DND-41 (cell line): ENCODE measurements around the gene WDR70.

Experiments used
- ATAC-seq: fragments of 200-7000 bp; cut with Tn5 transposase; 3 replicates; pipeline ENCODE4 v1.9.1; 2021; ENCODE audit warnings: low read depth; ENCODE audit not compliant: insufficient read depth
- DNase-seq: peaks from one replicate; pipeline ENCODE4 v3.0.0-alpha.2; 2020
- H2AFZ ChIP-seq: 2 replicates; pipeline ENCODE4 v1.6.0; 2012; ENCODE audit warnings: low read depth, low read length
- H3K27ac ChIP-seq: 2 replicates; pipeline ENCODE4 v1.5.1; 2012; ENCODE audit warnings: low read length, inconsistent platforms
- H3K27me3 ChIP-seq: fragments of 200-600 bp; sonication (generic); 2 replicates; pipeline ENCODE4 v1.6.0; 2012; ENCODE audit warnings: low read length, mild to moderate bottlenecking, inconsistent platforms; ENCODE audit not compliant: insufficient read depth, poor library complexity
- H3K36me3 ChIP-seq: 2 replicates; pipeline ENCODE4 v1.5.1; 2012; ENCODE audit warnings: low read length, inconsistent platforms; ENCODE audit not compliant: insufficient read depth
- H3K4me1 ChIP-seq: 2 replicates; pipeline ENCODE4 v1.5.1; 2012; ENCODE audit warnings: mild to moderate bottlenecking, low read length; ENCODE audit not compliant: insufficient read depth
- H3K4me2 ChIP-seq: 2 replicates; pipeline ENCODE4 v1.6.0; 2012; ENCODE audit warnings: mild to moderate bottlenecking, moderate library complexity, low read length, inconsistent platforms; ENCODE audit not compliant: insufficient read depth
- H3K4me3 ChIP-seq, 2 experiments: fragments of 200-600 bp in 1 of 2; shearing (Covaris generic) in 1 of 2; 2 replicates each; pipeline ENCODE4 v1.5.1; 2012 to 2016; ENCODE audit warnings: inconsistent platforms in 2 of 2, low read length in 2 of 2, mild to moderate bottlenecking in 2 of 2, low read depth in 1 of 2, moderate library complexity in 1 of 2
- H3K79me2 ChIP-seq: 2 replicates; pipeline ENCODE4 v1.6.0; 2012; ENCODE audit warnings: low read length, inconsistent platforms; ENCODE audit not compliant: insufficient read depth
- H3K9ac ChIP-seq: 2 replicates; pipeline ENCODE4 v1.6.0; 2012; ENCODE audit warnings: low read depth, mild to moderate bottlenecking, inconsistent platforms, low read length, moderate library complexity
- H3K9me3 ChIP-seq: 2 replicates; pipeline ENCODE4 v1.5.1; 2012; ENCODE audit warnings: low read length, moderate library complexity, mild to moderate bottlenecking, inconsistent platforms; ENCODE audit not compliant: insufficient read depth, severe bottlenecking
- H4K20me1 ChIP-seq: 2 replicates; pipeline ENCODE4 v1.6.0; 2012; ENCODE audit warnings: low read length; ENCODE audit not compliant: insufficient read depth
- EZH2 ChIP-seq: IDR thresholded peaks from 3 replicates; pipeline ENCODE4 v1.6.1; 2012; ENCODE audit warnings: borderline replicate concordance, low read depth, mild to moderate bottlenecking, moderate library complexity, low read length, inconsistent platforms; ENCODE audit not compliant: severe bottlenecking
- TF ChIP-seq, protein P1 (sequence below): IDR thresholded peaks from 2 replicates; pipeline ENCODE4 v1.5.1; 2012; ENCODE audit warnings: borderline replicate concordance, low read length, moderate library complexity, mild to moderate bottlenecking; ENCODE audit not compliant: poor library complexity, severe bottlenecking; ENCODE audit errors: extremely low read depth

The WDR70 gene

DNA sequence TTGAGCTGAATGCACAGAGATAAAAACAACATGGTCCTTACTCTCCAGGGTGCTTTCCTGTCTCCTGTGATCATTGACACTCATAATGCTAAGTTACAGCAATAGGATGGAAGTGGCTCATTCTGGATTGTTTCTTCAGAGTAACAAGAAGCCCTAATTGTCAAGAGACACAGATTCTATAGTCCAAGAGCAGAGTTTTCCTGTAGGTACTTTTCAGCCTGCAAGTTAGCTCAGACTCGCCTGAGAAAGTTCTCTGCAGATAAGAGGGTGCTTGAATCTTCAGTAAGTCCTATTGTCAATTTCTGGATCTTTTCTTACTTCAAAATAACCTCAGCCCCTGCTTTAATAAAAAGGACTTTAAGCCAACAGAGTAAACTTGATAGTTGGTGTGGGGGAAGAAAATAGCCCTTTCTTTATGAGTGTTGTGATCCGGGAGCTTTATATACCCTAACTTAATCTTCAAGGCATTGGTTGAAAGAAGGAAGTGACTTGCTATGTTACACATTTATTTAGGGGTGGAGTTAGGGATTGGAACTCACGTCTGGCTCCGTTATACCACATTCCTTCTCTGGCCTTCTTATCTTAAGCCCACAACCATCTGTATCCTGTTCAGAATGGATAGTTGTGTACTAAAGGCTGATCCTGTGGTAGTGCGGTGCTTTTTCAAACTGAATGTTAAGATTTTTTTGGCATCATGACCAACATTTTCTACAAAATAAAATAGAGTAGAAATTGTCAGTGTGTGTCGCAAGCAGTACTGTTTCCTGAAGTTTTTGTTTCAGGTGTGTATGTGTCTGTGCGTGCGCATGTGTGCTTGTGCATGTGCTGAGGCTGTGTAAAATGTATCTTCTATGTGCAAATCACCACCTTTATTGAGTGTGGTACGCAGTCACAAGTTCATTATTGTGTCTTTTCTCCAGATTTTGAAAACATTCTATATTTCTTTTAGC, 173.9 kb downstream of the WDR70 start:
- no peaks in the 10 kb centered on the region for H3K4me1 ChIP-seq
- H3K36me3 ChIP-seq: no peaks in the 10 kb centered on the region
- H3K4me2 ChIP-seq: no peak overlapping the region
- H3K9me3 ChIP-seq: no peaks in the 10 kb centered on the region
- no peak overlapping the region for H3K27ac ChIP-seq
- no peaks in the 10 kb centered on the region for H3K79me2 ChIP-seq
- H3K9ac ChIP-seq: no peak overlapping the region
- H3K27me3 ChIP-seq: no peaks in the 10 kb centered on the region
- no peaks in the 10 kb centered on the region for H4K20me1 ChIP-seq
- DNase-seq (peak; percentile 23), ATAC-seq (peak; percentile 93)
- no peak overlapping the region for H2AFZ ChIP-seq
- TF ChIP-seq, protein P1, sequence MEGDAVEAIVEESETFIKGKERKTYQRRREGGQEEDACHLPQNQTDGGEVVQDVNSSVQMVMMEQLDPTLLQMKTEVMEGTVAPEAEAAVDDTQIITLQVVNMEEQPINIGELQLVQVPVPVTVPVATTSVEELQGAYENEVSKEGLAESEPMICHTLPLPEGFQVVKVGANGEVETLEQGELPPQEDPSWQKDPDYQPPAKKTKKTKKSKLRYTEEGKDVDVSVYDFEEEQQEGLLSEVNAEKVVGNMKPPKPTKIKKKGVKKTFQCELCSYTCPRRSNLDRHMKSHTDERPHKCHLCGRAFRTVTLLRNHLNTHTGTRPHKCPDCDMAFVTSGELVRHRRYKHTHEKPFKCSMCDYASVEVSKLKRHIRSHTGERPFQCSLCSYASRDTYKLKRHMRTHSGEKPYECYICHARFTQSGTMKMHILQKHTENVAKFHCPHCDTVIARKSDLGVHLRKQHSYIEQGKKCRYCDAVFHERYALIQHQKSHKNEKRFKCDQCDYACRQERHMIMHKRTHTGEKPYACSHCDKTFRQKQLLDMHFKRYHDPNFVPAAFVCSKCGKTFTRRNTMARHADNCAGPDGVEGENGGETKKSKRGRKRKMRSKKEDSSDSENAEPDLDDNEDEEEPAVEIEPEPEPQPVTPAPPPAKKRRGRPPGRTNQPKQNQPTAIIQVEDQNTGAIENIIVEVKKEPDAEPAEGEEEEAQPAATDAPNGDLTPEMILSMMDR: no peak
- no peak for TF ChIP-seq EZH2
- no peak overlapping the region for H3K4me3 ChIP-seq

DNA sequence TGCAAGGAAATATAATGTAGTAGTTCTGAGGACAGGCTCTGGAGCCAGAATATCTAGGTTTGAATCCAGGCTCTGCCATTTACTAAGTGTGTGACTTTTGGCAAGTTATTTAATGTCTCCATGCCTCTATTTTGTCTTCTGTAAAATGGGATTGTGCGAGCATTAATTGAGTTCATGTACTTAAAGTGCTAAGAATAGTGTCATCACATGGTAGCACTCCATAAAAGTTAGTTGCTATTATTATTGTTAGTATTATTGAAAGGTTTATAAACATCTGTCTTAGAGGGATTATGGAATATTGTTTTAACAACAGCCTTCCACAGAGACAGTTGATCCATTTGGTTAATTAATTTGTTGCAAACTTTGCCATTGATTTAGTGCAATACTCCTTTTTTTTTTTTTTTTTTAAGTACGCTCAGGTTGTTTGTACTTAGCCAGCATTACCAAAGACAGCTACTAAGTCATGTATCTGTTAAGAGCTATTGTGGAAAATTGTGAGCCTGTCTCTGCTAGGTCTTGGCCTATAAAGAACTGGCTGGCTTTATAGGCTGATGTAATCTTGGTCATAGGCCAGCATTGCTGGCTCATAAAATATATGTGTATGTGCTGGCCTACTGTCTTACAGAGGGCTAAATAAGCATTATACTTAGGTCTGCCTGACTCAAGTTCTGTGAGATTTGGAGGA, 174.7 kb downstream of the WDR70 start:
- Histone ChIP-seq H3K27me3 (no peaks in the 10 kb centered on the region), H3K4me3 (no peak overlapping the region), H3K79me2 (no peaks in the 10 kb centered on the region), H2AFZ (no peak overlapping the region), H3K27ac (no peak overlapping the region), H3K4me1 (no peaks in the 10 kb centered on the region), H3K9ac (no peak overlapping the region), H4K20me1 (no peaks in the 10 kb centered on the region), H3K36me3 (no peaks in the 10 kb centered on the region), H3K9me3 (no peaks in the 10 kb centered on the region), H3K4me2 (no peak overlapping the region)
- DNase-seq (no peak), ATAC-seq (no peak)
- TF ChIP-seq, protein P1: no peak
- TF ChIP-seq EZH2: no peak

DNA sequence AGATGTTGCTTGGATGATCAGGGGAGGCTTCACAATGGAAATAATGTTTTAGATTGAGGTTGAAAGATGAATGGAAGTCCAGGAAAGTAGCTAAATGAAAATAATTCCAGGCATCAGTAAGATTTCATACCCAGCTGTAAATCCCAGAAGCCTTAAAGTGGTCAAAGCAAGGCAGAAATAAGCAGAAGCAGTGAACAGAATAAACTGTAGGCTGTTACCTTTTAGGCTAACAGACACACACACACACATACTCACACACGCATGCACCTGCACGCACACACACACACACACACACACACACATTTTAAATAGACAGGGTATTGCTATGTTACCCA, 175.3 kb downstream of the WDR70 start:
- TF ChIP-seq, protein P1: no peak
- TF ChIP-seq EZH2: no peak
- Histone ChIP-seq H3K4me2 (no peak overlapping the region), H3K79me2 (no peaks in the 10 kb centered on the region), H3K4me3 (no peak overlapping the region), H3K9me3 (no peaks in the 10 kb centered on the region), H3K36me3 (no peaks in the 10 kb centered on the region), H3K27ac (no peak overlapping the region), H3K4me1 (no peaks in the 10 kb centered on the region), H3K9ac (no peak overlapping the region), H2AFZ (no peak overlapping the region), H3K27me3 (no peaks in the 10 kb centered on the region), H4K20me1 (no peaks in the 10 kb centered on the region)
- ATAC-seq: no peak
- DNase-seq: no peak
